HEK293 (cell line): ENCODE data around the gene POU2AF3.

Experiments used
- CTCF ChIP-seq: fragments of 450-650 bp; formaldehyde crosslinking; IDR thresholded peaks from 2 replicates; pipeline ENCODE4 v1.5.1; 2016; ENCODE audit warnings: missing biosample characterization, missing genetic modification characterization
- ZNF280D ChIP-seq: fragments of 450-650 bp; formaldehyde crosslinking; IDR thresholded peaks from 2 replicates; pipeline ENCODE4 v1.5.1; 2016; ENCODE audit warnings: missing biosample characterization, missing genetic modification characterization
- ZNF423 ChIP-seq: fragments of 450-650 bp; formaldehyde crosslinking; IDR thresholded peaks from 2 replicates; pipeline ENCODE4 v1.5.1; 2016; ENCODE audit warnings: missing biosample characterization, missing genetic modification characterization

GRCh38 chr11:111298413-111299100 is at the start of gene POU2AF3:
- no peak for TF ChIP-seq CTCF
- TF ChIP-seq ZNF280D (tag by site-specific recombination): no peak
- no peak for TF ChIP-seq ZNF423 (tag by site-specific recombination)
